Activated CD8-positive, alpha-beta memory T cell treated with anti-CD3 and anti-CD28 coated beads for 36 hours (primary cell): ENCODE measurements around the gene IGSF5. TPM values are rescaled to one million over a fixed set of nuclear protein-coding genes. Genes with fewer than 3 reads are reported as not detected.

Experiments
- total RNA-seq, 2 experiments: library from RNA; stranded (reverse); gene quantifications; one replicate each; pipeline ENCODE4 v1.2.3, GENCODE V29; 2021

IGSF5 gene
- total RNA-seq, 2 experiments from 2014 or later, result not detected

Other genes starting within 250 kb of the IGSF5 start
- not detected for gene B3GALT5, start 132.2 kb upstream of the IGSF5 start, total RNA-seq
- gene PCP4, start 122.3 kb downstream of the IGSF5 start, total RNA-seq, result not detected